Measurements from ENCODE around the gene SPATS2L.
A peak's percentile ranks its signal among the peaks of the same experiment; 100 is the strongest.

- TF ChIP-seq, protein P1, sequence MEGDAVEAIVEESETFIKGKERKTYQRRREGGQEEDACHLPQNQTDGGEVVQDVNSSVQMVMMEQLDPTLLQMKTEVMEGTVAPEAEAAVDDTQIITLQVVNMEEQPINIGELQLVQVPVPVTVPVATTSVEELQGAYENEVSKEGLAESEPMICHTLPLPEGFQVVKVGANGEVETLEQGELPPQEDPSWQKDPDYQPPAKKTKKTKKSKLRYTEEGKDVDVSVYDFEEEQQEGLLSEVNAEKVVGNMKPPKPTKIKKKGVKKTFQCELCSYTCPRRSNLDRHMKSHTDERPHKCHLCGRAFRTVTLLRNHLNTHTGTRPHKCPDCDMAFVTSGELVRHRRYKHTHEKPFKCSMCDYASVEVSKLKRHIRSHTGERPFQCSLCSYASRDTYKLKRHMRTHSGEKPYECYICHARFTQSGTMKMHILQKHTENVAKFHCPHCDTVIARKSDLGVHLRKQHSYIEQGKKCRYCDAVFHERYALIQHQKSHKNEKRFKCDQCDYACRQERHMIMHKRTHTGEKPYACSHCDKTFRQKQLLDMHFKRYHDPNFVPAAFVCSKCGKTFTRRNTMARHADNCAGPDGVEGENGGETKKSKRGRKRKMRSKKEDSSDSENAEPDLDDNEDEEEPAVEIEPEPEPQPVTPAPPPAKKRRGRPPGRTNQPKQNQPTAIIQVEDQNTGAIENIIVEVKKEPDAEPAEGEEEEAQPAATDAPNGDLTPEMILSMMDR (IDR thresholded peaks at IDR 0.05): peak in 4 of 7 experiments; percentile 21 to 44 (median 30)
- no peak for TF ChIP-seq POLR2A (IDR thresholded peaks at IDR 0.05)
Measured at GRCh38 chr2:200483729-200484198, 177.3 kb downstream of the SPATS2L start.
